ENCODE measurements around the gene CAVIN2. TPM values are rescaled to one million over a fixed set of nuclear protein-coding genes. Genes with fewer than 3 reads are reported as not detected.

The CAVIN2 gene
- total and polyA plus RNA-seq, 7 donors: 1.4 to 201 (median 138) TPM

DNA sequence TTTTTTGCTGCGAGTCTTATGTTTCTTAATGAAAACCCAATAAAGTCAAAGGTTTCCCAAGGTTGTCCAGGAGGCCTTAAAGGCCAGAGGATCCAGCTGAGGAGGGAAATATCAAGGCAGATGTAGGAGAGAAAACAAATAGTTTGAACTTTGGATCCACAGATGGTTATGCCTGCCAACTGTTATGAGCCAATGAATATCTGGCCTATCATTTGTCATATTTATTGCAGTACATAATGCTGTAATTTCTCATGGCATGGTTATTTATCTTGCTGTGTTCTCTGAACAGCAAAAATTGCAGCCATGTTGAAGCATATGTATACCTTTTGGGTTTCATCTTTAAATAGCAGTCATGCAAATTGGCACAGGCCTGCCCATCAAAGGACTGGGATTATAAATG lies 38.2 kb upstream of the CAVIN2 start:
- H3K4me1 ChIP-seq: peaks cover 0 to 36% (median 35%) of the 10 kb centered on the region in 4 donors
- no peak for TF ChIP-seq EP300 (IDR thresholded peaks at IDR 0.05)
- peak in 2 of 4 donors; percentile 46 to 66 for TF ChIP-seq POLR2AphosphoS5 (IDR thresholded peaks at IDR 0.05)
- no peak for DNase-seq
- peak overlapping the region in 3 of 4 donors; percentile 52 to 62 (median 59) for H3K27ac ChIP-seq
- no peaks in the 10 kb centered on the region for H3K27me3 ChIP-seq
- intact Hi-C loops (cut with DNase I): no loop called here
- no peak overlapping the region for H3K4me3 ChIP-seq
- WGBS, 2 donors: 37 to 71% methylated on average over 1 of the region's 1 CpG
- no peaks in the 10 kb centered on the region for H3K36me3 ChIP-seq
- H3K9me3 ChIP-seq: no peaks in the 10 kb centered on the region

DNA sequence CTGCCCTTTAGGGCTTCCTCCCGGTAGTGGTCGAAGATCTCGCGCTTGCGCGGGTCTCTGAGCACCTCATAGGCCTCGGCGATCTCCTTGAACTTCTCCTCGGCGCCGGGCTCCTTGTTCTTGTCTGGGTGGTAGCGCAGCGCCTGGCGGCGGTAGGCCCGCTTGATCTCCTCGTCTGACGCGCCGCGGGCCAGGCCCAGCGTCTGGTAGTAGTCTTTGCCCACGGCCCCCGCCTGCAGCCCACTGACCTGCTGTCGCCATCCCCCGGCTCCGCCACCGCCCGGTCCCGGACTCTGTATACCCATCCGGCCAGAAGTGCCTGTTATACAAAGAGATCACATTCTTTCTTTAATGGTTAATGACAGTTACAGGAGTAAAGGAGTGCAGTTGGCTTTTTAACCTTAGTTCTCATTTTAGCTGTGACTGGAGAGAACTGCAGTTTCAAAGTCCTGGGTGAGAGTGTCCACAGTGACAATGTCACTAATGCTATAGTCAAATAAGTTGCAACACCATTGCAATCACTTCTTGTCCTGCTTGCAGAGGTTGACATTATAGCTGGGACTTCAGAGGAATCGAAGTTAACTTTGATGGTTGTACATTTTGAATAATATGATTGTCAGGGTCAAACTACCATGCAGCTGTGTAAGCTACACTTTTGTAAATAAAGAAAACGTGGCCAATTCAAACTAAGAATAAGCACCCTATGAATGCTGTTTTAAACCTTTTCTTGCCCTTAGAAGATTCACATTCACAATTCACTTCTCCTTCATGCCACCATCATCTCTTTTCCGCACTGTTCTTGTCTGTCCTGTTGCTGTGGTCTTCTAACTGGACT lies 35.3 kb upstream of the CAVIN2 start:
- Histone ChIP-seq H3K27ac (peak overlapping the region in 1 of 4 donors; percentile 10), H3K4me3 (no peak overlapping the region), H3K36me3 (no peaks in the 10 kb centered on the region), H3K4me1 (peaks cover 0 to 58% (median 45%) of the 10 kb centered on the region in 4 donors), H3K27me3 (no peaks in the 10 kb centered on the region), H3K9me3 (no peaks in the 10 kb centered on the region)
- 91 to 96% methylated on average over 34 of the region's 34 CpGs for WGBS, 2 donors
- intact Hi-C loops (cut with DNase I): no loop called here
- TF ChIP-seq, protein P1, sequence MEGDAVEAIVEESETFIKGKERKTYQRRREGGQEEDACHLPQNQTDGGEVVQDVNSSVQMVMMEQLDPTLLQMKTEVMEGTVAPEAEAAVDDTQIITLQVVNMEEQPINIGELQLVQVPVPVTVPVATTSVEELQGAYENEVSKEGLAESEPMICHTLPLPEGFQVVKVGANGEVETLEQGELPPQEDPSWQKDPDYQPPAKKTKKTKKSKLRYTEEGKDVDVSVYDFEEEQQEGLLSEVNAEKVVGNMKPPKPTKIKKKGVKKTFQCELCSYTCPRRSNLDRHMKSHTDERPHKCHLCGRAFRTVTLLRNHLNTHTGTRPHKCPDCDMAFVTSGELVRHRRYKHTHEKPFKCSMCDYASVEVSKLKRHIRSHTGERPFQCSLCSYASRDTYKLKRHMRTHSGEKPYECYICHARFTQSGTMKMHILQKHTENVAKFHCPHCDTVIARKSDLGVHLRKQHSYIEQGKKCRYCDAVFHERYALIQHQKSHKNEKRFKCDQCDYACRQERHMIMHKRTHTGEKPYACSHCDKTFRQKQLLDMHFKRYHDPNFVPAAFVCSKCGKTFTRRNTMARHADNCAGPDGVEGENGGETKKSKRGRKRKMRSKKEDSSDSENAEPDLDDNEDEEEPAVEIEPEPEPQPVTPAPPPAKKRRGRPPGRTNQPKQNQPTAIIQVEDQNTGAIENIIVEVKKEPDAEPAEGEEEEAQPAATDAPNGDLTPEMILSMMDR (IDR thresholded peaks at IDR 0.05): no peak
- no peak for TF ChIP-seq POLR2A (IDR thresholded peaks at IDR 0.05)
- no peak for TF ChIP-seq POLR2AphosphoS5 (IDR thresholded peaks at IDR 0.05)
- no peak for TF ChIP-seq EP300 (IDR thresholded peaks at IDR 0.05)
- DNase-seq: no peak

DNA sequence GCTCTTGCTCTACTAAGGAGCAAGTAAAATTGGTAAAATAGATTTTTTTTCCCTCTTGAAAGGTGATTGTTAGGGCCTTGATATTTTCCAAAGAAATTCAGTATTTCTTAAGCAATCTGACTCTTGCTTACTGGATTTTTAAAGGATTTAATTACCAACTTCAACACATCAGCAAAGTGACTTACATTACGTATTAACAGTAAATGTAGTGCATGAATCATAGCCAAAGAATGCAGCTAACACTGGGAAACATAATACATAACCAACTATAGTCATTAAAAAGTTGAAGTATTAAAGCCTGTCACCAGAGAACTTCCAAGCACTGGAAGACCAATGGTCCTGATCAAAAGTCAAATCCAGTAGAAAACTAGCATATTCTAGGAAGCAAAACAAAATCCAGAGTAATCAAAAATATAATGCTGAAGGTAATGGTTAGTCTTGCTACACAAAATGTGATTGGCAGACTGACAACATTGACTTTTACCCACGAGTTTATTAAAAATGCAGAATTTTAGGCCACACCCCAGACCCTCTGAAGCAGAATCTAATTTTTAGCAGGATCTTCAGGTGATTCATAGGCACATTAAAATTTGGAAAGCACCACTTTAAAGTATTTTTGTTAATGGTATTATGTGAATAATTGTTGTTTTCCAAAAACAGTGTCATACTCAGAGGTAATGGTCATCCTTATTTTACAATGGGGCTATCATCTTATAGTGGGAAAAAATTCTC lies 31.8 kb upstream of the CAVIN2 start:
- WGBS, 2 donors: 65 to 71% methylated on average over 2 of the region's 2 CpGs
- DNase-seq: no peak
- intact Hi-C loops (cut with DNase I): no loop called here

DNA sequence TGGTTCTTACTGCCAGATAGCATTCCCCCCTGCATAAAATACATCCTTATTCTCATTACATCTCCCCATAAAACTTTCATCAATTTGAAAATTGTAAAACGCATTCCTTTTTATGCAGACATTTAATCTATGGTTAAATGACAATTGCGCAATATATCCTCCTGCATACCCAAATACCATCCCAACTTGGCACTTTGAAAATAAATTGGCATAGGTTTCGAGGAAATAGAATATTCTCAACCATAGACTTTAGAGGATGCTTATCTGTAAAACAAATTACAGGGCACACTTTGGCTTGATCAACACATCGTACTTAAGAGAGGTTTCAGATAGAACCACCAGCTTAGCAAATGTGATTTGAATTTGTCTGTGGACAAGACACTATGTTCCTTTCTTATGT lies 31.0 kb upstream of the CAVIN2 start:
- DNase-seq: no peak
- H3K27ac ChIP-seq: peak overlapping the region in 3 of 4 donors; percentile 50 to 72 (median 53)
- WGBS, 2 donors: 87 to 92% methylated on average over 4 of the region's 4 CpGs

More for the DNA sequence above, 31.8 kb upstream of the CAVIN2 start:
- TF ChIP-seq, protein P1 (IDR thresholded peaks at IDR 0.05): no peak
- TF ChIP-seq POLR2AphosphoS5 (IDR thresholded peaks at IDR 0.05): peak in 3 of 4 donors; percentile 18 to 52 (median 29)
- no peaks in the 10 kb centered on the region for H3K27me3 ChIP-seq
- H3K9me3 ChIP-seq: no peaks in the 10 kb centered on the region
- H3K4me3 ChIP-seq: no peak overlapping the region
- H3K4me1 ChIP-seq: peaks cover 0 to 42% (median 26%) of the 10 kb centered on the region in 4 donors
- H3K36me3 ChIP-seq: no peaks in the 10 kb centered on the region
- peak overlapping the region in 3 of 4 donors; percentile 50 to 72 (median 53) for H3K27ac ChIP-seq

More for the DNA sequence above, 31.0 kb upstream of the CAVIN2 start:
- Histone ChIP-seq H3K9me3 (no peaks in the 10 kb centered on the region), H3K27me3 (no peaks in the 10 kb centered on the region), H3K4me1 (peaks cover 0 to 40% (median 26%) of the 10 kb centered on the region in 4 donors), H3K36me3 (no peaks in the 10 kb centered on the region), H3K4me3 (no peak overlapping the region)
- TF ChIP-seq POLR2A (IDR thresholded peaks at IDR 0.05) (no peak), EP300 (IDR thresholded peaks at IDR 0.05) (no peak), POLR2AphosphoS5 (IDR thresholded peaks at IDR 0.05) (no peak)
- TF ChIP-seq, protein P1 (IDR thresholded peaks at IDR 0.05): no peak
- intact Hi-C loops (cut with DNase I): no loop called here
